WTC11 (cell line): ENCODE results near the gene TMEFF2. TPM values are rescaled to one million over a fixed set of nuclear protein-coding genes. Genes with fewer than 3 reads are reported as not detected.

Experiments
- ATAC-seq: fragments of 200-7000 bp; cut with Tn5 transposase; 2 replicates; pipeline ENCODE4 v1.10.0; 2021; ENCODE audit warnings: mild to moderate bottlenecking, moderate library complexity
- CTCF ChIA-PET: fragments of 300-600 bp; sonication (Branson Sonifier 250); formaldehyde crosslinking; loops from one replicate; lab custom pipeline; 2021; ENCODE audit warnings: antibody characterized with exemption; lab: Charles Lee
- POLR2A ChIA-PET: fragments of 350-600 bp; sonication (Branson Sonifier 250); formaldehyde crosslinking; loops from one replicate; lab custom pipeline; 2021; ENCODE audit warnings: antibody characterized with exemption; lab: Charles Lee
- DNase-seq: peaks from one replicate; pipeline ENCODE4 v3.0.0; 2021; ENCODE audit warnings: low spot score
- H3K27ac Mint-ChIP-seq: 2 replicates; pipeline ENCODE4 v1.8.0; 2021; ENCODE audit warnings: mixed read lengths
- H3K27me3 Mint-ChIP-seq: 2 replicates; pipeline ENCODE4 v1.8.0; 2021; ENCODE audit warnings: low read depth, mild to moderate bottlenecking, moderate library complexity, mixed read lengths
- H3K36me3 Mint-ChIP-seq: 2 replicates; pipeline ENCODE4 v1.8.0; 2021; ENCODE audit warnings: mixed read lengths
- H3K4me1 Mint-ChIP-seq: 2 replicates; pipeline ENCODE4 v1.8.0; 2022; ENCODE audit warnings: mixed read lengths
- H3K4me3 Mint-ChIP-seq: 2 replicates; pipeline ENCODE4 v1.8.0; 2021; ENCODE audit warnings: mild to moderate bottlenecking, moderate library complexity, mixed read lengths
- H3K9me3 Mint-ChIP-seq: 2 replicates; pipeline ENCODE4 v1.8.0; 2021; ENCODE audit warnings: mixed read lengths
- ATF3 ChIP-seq: sonication (generic); formaldehyde crosslinking; conservative IDR thresholded peaks from 2 replicates; pipeline ENCODE4 v1.8.1; 2022; ENCODE audit warnings: mild to moderate bottlenecking, missing genetic modification reagents
- CREB1 ChIP-seq: sonication (generic); formaldehyde crosslinking; IDR thresholded peaks from 2 replicates; pipeline ENCODE4 v1.8.0; 2023; ENCODE audit warnings: mild to moderate bottlenecking, missing genetic modification reagents
- ETV6 ChIP-seq: sonication (generic); formaldehyde crosslinking; IDR thresholded peaks from 2 replicates; pipeline ENCODE4 v1.8.1; 2022; ENCODE audit warnings: mild to moderate bottlenecking, missing genetic modification reagents
- FOXP1 ChIP-seq: sonication (generic); formaldehyde crosslinking; IDR thresholded peaks from 2 replicates; pipeline ENCODE4 v1.8.0; 2022; ENCODE audit warnings: missing genetic modification reagents, mild to moderate bottlenecking, moderate library complexity, borderline replicate concordance
- FOXP4 ChIP-seq: sonication (generic); formaldehyde crosslinking; IDR thresholded peaks from 2 replicates; pipeline ENCODE4 v1.8.0; 2022; ENCODE audit warnings: mild to moderate bottlenecking, missing genetic modification reagents
- GTF2I ChIP-seq: fragments of 250-450 bp; sonication (Bioruptor Pico); conservative IDR thresholded peaks from 2 replicates; pipeline ENCODE4 v1.4.0; 2021; ENCODE audit warnings: mild to moderate bottlenecking
- IRF1 ChIP-seq: sonication (generic); formaldehyde crosslinking; IDR thresholded peaks from 2 replicates; pipeline ENCODE4 v1.8.0; 2023; ENCODE audit warnings: missing genetic modification reagents
- IRF2 ChIP-seq: sonication (generic); formaldehyde crosslinking; IDR thresholded peaks from 2 replicates; pipeline ENCODE4 v1.8.0; 2022; ENCODE audit warnings: low read depth, missing genetic modification reagents, borderline replicate concordance
- KAT7 ChIP-seq: sonication (generic); formaldehyde crosslinking; IDR thresholded peaks from 2 replicates; pipeline ENCODE4 v1.8.1; 2023; ENCODE audit warnings: missing genetic modification reagents, mild to moderate bottlenecking, borderline replicate concordance
- NFATC4 ChIP-seq: fragments of 250-450 bp; sonication (Bioruptor Pico); IDR thresholded peaks from 2 replicates; pipeline ENCODE4 v1.9.0; 2021; ENCODE audit warnings: mild to moderate bottlenecking
- NR1H2 ChIP-seq: sonication (generic); formaldehyde crosslinking; IDR thresholded peaks from 2 replicates; pipeline ENCODE4 v1.9.0; 2021; ENCODE audit warnings: mild to moderate bottlenecking, moderate library complexity, missing genetic modification reagents
- NR3C1 ChIP-seq: sonication (generic); formaldehyde crosslinking; conservative IDR thresholded peaks from 2 replicates; pipeline ENCODE4 v1.8.1; 2023; ENCODE audit warnings: low read depth, mild to moderate bottlenecking, missing genetic modification reagents
- PREB ChIP-seq: sonication (generic); formaldehyde crosslinking; IDR thresholded peaks from 2 replicates; pipeline ENCODE4 v1.8.1; 2022; ENCODE audit warnings: mild to moderate bottlenecking, missing genetic modification reagents, moderate library complexity, borderline replicate concordance
- RELA ChIP-seq: sonication (generic); formaldehyde crosslinking; IDR thresholded peaks from 2 replicates; pipeline ENCODE4 v1.8.1; 2022; ENCODE audit warnings: missing genetic modification reagents, mild to moderate bottlenecking, borderline replicate concordance
- USF2 ChIP-seq: sonication (generic); formaldehyde crosslinking; IDR thresholded peaks from 2 replicates; pipeline ENCODE4 v1.8.1; 2023; ENCODE audit warnings: mild to moderate bottlenecking, missing genetic modification reagents, moderate library complexity
- ZNF138 ChIP-seq: sonication (generic); formaldehyde crosslinking; conservative IDR thresholded peaks from 2 replicates; pipeline ENCODE4 v1.8.1; 2022; ENCODE audit warnings: mild to moderate bottlenecking, moderate library complexity, missing genetic modification reagents
- ZNF219 ChIP-seq: sonication (generic); formaldehyde crosslinking; IDR thresholded peaks from 2 replicates; pipeline ENCODE4 v1.8.0; 2023; ENCODE audit warnings: missing genetic modification reagents, mild to moderate bottlenecking, borderline replicate concordance
- ZNF425 ChIP-seq: fragments of 250-450 bp; sonication (Bioruptor Pico); conservative IDR thresholded peaks from 2 replicates; pipeline ENCODE4 v1.9.0; 2021; ENCODE audit warnings: mild to moderate bottlenecking
- ZNF671 ChIP-seq: fragments of 250-450 bp; sonication (Bioruptor Pico); IDR thresholded peaks from 2 replicates; pipeline ENCODE4 v1.8.0; 2021; ENCODE audit warnings: mild to moderate bottlenecking
- total RNA-seq: library from RNA; stranded (reverse); gene quantifications from 3 replicates; pipeline ENCODE4 v1.2.3, GENCODE V29; 2021
- TF ChIP-seq, protein P1 (sequence below): sonication (generic); formaldehyde crosslinking; IDR thresholded peaks from 2 replicates; pipeline ENCODE4 v1.8.1; 2022; ENCODE audit warnings: low read depth, missing genetic modification reagents, borderline replicate concordance
- TF ChIP-seq, protein P2 (sequence below): sonication (generic); formaldehyde crosslinking; IDR thresholded peaks from 2 replicates; pipeline ENCODE4 v1.8.1; 2023; ENCODE audit warnings: mild to moderate bottlenecking, missing genetic modification reagents, borderline replicate concordance

TMEFF2 gene
- total RNA-seq, 1 experiment from 2014 or later, result 2.3 TPM

DNA sequence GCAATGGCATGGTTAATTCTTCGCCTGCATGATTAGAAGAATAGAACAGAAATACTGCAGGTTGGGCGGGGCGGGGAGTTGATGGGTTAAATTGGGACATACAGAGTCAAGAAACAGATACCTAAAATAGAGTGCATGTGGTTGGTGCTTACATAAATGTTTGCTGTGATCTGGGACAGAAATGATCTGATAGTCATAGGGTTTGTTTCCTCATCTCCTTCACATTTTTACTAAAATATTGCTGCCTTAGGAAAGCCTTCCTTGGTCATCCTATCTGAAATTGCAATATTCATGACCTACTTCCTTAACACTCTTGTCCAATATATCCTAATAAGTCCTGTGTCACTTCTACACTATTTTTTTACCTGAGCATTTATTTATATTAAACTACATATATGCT is 163.9 kb downstream of the TMEFF2 start:
- Mint-ChIP-seq H3K36me3 (no peaks in the 10 kb centered on the region), H3K27ac (no peak overlapping the region), H3K9me3 (peaks cover 12% of the 10 kb centered on the region), H3K4me1 (peaks cover 35% of the 10 kb centered on the region), H3K4me3 (no peak overlapping the region)
- POLR2A ChIA-PET, result no interaction called here
- CTCF ChIA-PET, result no interaction called here
- DNase-seq, result no peak
- TF ChIP-seq GTF2I (CRISPR knock-in tag), result no peak
- no peak for TF ChIP-seq CREB1 (CRISPR knock-in tag)
- no peak for TF ChIP-seq NFATC4 (CRISPR knock-in tag)
- no peak for TF ChIP-seq ATF3 (CRISPR knock-in tag)
- TF ChIP-seq KAT7 (CRISPR knock-in tag), result no peak
- TF ChIP-seq, all 79 proteins: peak for 0
- H3K27me3 Mint-ChIP-seq, result no peaks in the 10 kb centered on the region
- no peak for ATAC-seq

DNA sequence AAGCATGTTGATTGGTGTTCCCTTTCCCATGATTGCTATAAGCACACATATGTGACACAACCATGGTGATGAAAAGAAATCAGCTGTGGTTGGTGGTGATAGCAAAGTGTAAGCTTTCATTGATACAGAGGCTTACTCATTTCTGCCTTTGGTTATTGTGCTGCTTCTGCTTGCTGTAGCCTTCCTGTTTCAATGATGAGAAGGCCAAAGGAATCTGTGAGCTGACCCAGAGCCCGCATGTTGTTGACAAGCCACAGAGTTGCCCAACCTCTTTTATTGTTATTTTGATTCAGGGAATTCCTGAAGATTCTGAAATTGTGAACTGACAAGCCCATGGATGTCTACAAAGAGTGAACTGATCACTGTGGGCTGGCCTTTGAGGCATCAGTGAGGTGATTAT is 164.4 kb downstream of the TMEFF2 start:
- CTCF ChIA-PET, result interaction anchor here (1.7 kb wide), 1 partner anchor 164 kb away, joined by 6 read pairs; the partner anchor contains the start of gene TMEFF2
- peaks cover 40% of the 10 kb centered on the region for H3K4me1 Mint-ChIP-seq
- POLR2A ChIA-PET, result no interaction called here
- H3K4me3 Mint-ChIP-seq, result no peak overlapping the region
- DNase-seq, result no peak
- no peaks in the 10 kb centered on the region for H3K27me3 Mint-ChIP-seq
- H3K36me3 Mint-ChIP-seq, result no peaks in the 10 kb centered on the region
- peak; percentile 28 for ATAC-seq
- 0 out of 2 replicates have a peak overlapping the region, but pooled peaks have one; percentile 8 for H3K27ac Mint-ChIP-seq
- TF ChIP-seq ZNF219 (CRISPR knock-in tag) (no peak), ZNF671 (no peak), NR1H2 (CRISPR knock-in tag) (no peak), FOXP1 (CRISPR knock-in tag) (no peak), IRF1 (no peak), USF2 (CRISPR knock-in tag) (no peak), NR3C1 (CRISPR knock-in tag) (no peak), PREB (CRISPR knock-in tag) (no peak), RELA (CRISPR knock-in tag) (no peak), FOXP4 (CRISPR knock-in tag) (no peak), IRF2 (CRISPR knock-in tag) (no peak), ZNF425 (CRISPR knock-in tag) (no peak), ZNF138 (CRISPR knock-in tag) (no peak), ETV6 (CRISPR knock-in tag) (no peak)
- TF ChIP-seq, protein P1, sequence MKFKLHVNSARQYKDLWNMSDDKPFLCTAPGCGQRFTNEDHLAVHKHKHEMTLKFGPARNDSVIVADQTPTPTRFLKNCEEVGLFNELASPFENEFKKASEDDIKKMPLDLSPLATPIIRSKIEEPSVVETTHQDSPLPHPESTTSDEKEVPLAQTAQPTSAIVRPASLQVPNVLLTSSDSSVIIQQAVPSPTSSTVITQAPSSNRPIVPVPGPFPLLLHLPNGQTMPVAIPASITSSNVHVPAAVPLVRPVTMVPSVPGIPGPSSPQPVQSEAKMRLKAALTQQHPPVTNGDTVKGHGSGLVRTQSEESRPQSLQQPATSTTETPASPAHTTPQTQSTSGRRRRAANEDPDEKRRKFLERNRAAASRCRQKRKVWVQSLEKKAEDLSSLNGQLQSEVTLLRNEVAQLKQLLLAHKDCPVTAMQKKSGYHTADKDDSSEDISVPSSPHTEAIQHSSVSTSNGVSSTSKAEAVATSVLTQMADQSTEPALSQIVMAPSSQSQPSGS (CRISPR knock-in tag), result no peak
- TF ChIP-seq, protein P2, sequence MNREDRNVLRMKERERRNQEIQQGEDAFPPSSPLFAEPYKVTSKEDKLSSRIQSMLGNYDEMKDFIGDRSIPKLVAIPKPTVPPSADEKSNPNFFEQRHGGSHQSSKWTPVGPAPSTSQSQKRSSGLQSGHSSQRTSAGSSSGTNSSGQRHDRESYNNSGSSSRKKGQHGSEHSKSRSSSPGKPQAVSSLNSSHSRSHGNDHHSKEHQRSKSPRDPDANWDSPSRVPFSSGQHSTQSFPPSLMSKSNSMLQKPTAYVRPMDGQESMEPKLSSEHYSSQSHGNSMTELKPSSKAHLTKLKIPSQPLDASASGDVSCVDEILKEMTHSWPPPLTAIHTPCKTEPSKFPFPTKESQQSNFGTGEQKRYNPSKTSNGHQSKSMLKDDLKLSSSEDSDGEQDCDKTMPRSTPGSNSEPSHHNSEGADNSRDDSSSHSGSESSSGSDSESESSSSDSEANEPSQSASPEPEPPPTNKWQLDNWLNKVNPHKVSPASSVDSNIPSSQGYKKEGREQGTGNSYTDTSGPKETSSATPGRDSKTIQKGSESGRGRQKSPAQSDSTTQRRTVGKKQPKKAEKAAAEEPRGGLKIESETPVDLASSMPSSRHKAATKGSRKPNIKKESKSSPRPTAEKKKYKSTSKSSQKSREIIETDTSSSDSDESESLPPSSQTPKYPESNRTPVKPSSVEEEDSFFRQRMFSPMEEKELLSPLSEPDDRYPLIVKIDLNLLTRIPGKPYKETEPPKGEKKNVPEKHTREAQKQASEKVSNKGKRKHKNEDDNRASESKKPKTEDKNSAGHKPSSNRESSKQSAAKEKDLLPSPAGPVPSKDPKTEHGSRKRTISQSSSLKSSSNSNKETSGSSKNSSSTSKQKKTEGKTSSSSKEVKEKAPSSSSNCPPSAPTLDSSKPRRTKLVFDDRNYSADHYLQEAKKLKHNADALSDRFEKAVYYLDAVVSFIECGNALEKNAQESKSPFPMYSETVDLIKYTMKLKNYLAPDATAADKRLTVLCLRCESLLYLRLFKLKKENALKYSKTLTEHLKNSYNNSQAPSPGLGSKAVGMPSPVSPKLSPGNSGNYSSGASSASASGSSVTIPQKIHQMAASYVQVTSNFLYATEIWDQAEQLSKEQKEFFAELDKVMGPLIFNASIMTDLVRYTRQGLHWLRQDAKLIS (CRISPR knock-in tag), result no peak
- H3K9me3 Mint-ChIP-seq, result peaks cover 12% of the 10 kb centered on the region
